GM12878 (cell line): Measurements from ENCODE around the gene SLC29A4. TPM values are rescaled to one million over a fixed set of nuclear protein-coding genes. Genes with fewer than 3 reads are reported as not detected.

Source experiments
- ATAC-seq: fragments of 200-7000 bp; cut with Tn5 transposase; 3 replicates; pipeline ENCODE4 v1.9.1; 2020; ENCODE audit warnings: mild to moderate bottlenecking, moderate library complexity
- BruUV-seq: library from RNA; stranded (reverse); fragments of 400-500 nt; replicated peaks from 2 replicates; lab custom pipeline; 2021; lab: Mats Ljungman, UMichigan
- CTCF ChIA-PET: fragments of 300-600 bp; sonication (Branson Sonifier 250); formaldehyde crosslinking; extraction: SDS; loops from one replicate; lab custom pipeline; 2021; ENCODE audit warnings: inconsistent platforms; lab: Yijun Ruan, JAX
- POLR2A ChIA-PET: fragments of 350-600 bp; formaldehyde crosslinking; extraction: SDS; loops from one replicate; lab custom pipeline; 2021; ENCODE audit warnings: inconsistent platforms; lab: Charles Lee
- RAD21 ChIA-PET: fragments of 300-600 bp; sonication (Branson Sonifier 250); formaldehyde crosslinking; loops from one replicate; lab custom pipeline; 2023; ENCODE audit warnings: antibody characterized with exemption; ENCODE audit not compliant: unreplicated experiment; lab: Charles Lee
- SMC1A ChIA-PET: fragments of 300-600 bp; sonication (Branson Sonifier 250); formaldehyde crosslinking; loops from one replicate; lab custom pipeline; 2023; ENCODE audit not compliant: unreplicated experiment, uncharacterized antibody; lab: Charles Lee
- DNase-seq: peaks from one replicate; pipeline ENCODE4 v3.0.0-alpha.2; 2011; ENCODE audit warnings: low read depth, low spot score
- FAIRE-seq: peaks from 3 replicates; lab custom pipeline; 2011; peaks lifted over from hg19 to GRCh38; lab: Jason Lieb, UNC
- H2AFZ ChIP-seq: 2 replicates; pipeline ENCODE4 v1.6.0; 2011; ENCODE audit warnings: low read depth, low read length, control low read depth; ENCODE audit not compliant: control insufficient read depth
- H3K27ac ChIP-seq: 2 replicates; pipeline ENCODE4 v1.5.1; 2011; ENCODE audit warnings: control low read depth; ENCODE audit not compliant: control insufficient read depth, insufficient read depth
- H3K27me3 ChIP-seq, 2 experiments: replicated peaks in 1 of 2; 2 replicates each; pipeline versions ENCODE4 v1.6.0 to v1.6.1; 2011; ENCODE audit warnings: low read length in 1 of 2; ENCODE audit not compliant: control insufficient read depth in 2 of 2, insufficient read depth in 2 of 2
- H3K36me3 ChIP-seq, 2 experiments: 2 replicates each; pipeline ENCODE4 v1.5.1; 2011; ENCODE audit warnings: low read length in 1 of 2; ENCODE audit not compliant: control insufficient read depth in 2 of 2, insufficient read depth in 2 of 2
- H3K4me1 ChIP-seq: 2 replicates; pipeline ENCODE4 v1.6.1; 2011; ENCODE audit warnings: mild to moderate bottlenecking, low read length, moderate library complexity, mixed read lengths; ENCODE audit not compliant: control insufficient read depth, insufficient read depth
- H3K4me2 ChIP-seq: 2 replicates; pipeline ENCODE4 v1.6.0; 2011; ENCODE audit warnings: control low read depth; ENCODE audit not compliant: control insufficient read depth, insufficient read depth
- H3K4me3 ChIP-seq: fragments of 200-600 bp; sonication (generic); 2 replicates; pipeline ENCODE4 v1.5.1; 2016
- H3K79me2 ChIP-seq: 2 replicates; pipeline ENCODE4 v1.6.0; 2011; ENCODE audit warnings: low read length; ENCODE audit not compliant: control insufficient read depth, insufficient read depth
- H3K9ac ChIP-seq: 2 replicates; pipeline ENCODE4 v1.8.0; 2011; ENCODE audit warnings: low read length, control low read depth, mixed read lengths; ENCODE audit not compliant: control insufficient read depth, insufficient read depth
- H3K9me3 ChIP-seq: replicated peaks from 3 replicates; pipeline ENCODE4 v1.5.1; 2011; ENCODE audit warnings: mild to moderate bottlenecking, low read length; ENCODE audit not compliant: control insufficient read depth, insufficient read depth
- H4K20me1 ChIP-seq: 2 replicates; pipeline ENCODE4 v1.6.0; 2011; ENCODE audit not compliant: control insufficient read depth, insufficient read depth
- ATF7 ChIP-seq: fragments of 450-650 bp; IDR thresholded peaks from 2 replicates; pipeline ENCODE4 v1.6.1; 2016; ENCODE audit warnings: low read depth, mild to moderate bottlenecking
- ESRRA ChIP-seq: IDR thresholded peaks from 2 replicates; pipeline ENCODE4 v1.6.1; 2012; ENCODE audit warnings: mild to moderate bottlenecking, low read length, improper control_type of control experiment
- FOXM1 ChIP-seq: IDR thresholded peaks from 2 replicates; pipeline ENCODE4 v1.6.1; 2012; ENCODE audit warnings: low read depth, mild to moderate bottlenecking, inconsistent platforms, low read length, moderate library complexity
- HDAC6 ChIP-seq: fragments of 200-600 bp; sonication (generic); IDR thresholded peaks from one replicate; pipeline ENCODE4 v1.8.0; 2017; ENCODE audit warnings: antibody characterized with exemption; ENCODE audit not compliant: unreplicated experiment
- IKZF1 ChIP-seq: fragments of 450-650 bp; conservative IDR thresholded peaks from 2 replicates; pipeline ENCODE4 v1.6.1; 2017; ENCODE audit warnings: antibody characterized with exemption, mild to moderate bottlenecking
- KLF5 ChIP-seq: fragments of 450-650 bp; IDR thresholded peaks from 2 replicates; pipeline ENCODE4 v1.6.1; 2014; ENCODE audit warnings: mild to moderate bottlenecking; ENCODE audit not compliant: partially characterized antibody
- LARP7 ChIP-seq: fragments of 450-650 bp; IDR thresholded peaks from 2 replicates; pipeline ENCODE4 v1.6.1; 2017; ENCODE audit warnings: mild to moderate bottlenecking
- MYB ChIP-seq: fragments of 150-350 bp; IDR thresholded peaks from 2 replicates; pipeline ENCODE4 v1.6.1; 2014; ENCODE audit warnings: mild to moderate bottlenecking, low read depth, low read length, borderline replicate concordance
- RAD21 ChIP-seq: IDR thresholded peaks from 2 replicates; pipeline ENCODE4 v1.6.1; 2011; ENCODE audit warnings: mild to moderate bottlenecking, low read depth, low read length, moderate library complexity; ENCODE audit not compliant: insufficient read depth
- RB1 ChIP-seq: fragments of 450-650 bp; formaldehyde crosslinking; IDR thresholded peaks from 2 replicates; pipeline ENCODE4 v1.6.1; 2017; ENCODE audit warnings: mild to moderate bottlenecking, borderline replicate concordance
- RELA ChIP-seq: fragments of 450-650 bp; IDR thresholded peaks from 2 replicates; pipeline ENCODE4 v1.8.0; 2014; ENCODE audit warnings: borderline replicate concordance; ENCODE audit not compliant: partially characterized antibody
- SMARCA5 ChIP-seq: fragments of 450-650 bp; IDR thresholded peaks from 2 replicates; pipeline ENCODE4 v1.6.1; 2017; ENCODE audit warnings: mild to moderate bottlenecking
- TAF1 ChIP-seq: IDR thresholded peaks from 2 replicates; pipeline ENCODE4 v1.6.1; 2011; ENCODE audit warnings: mild to moderate bottlenecking, low read depth, low read length, borderline replicate concordance
- TARDBP ChIP-seq: IDR thresholded peaks from 2 replicates; pipeline ENCODE4 v1.6.1; 2016; ENCODE audit warnings: borderline replicate concordance
- USF1 ChIP-seq: IDR thresholded peaks from 2 replicates; pipeline ENCODE4 v1.6.1; 2011; ENCODE audit warnings: borderline replicate concordance, low read depth, mild to moderate bottlenecking, moderate library complexity, mixed read lengths, low read length; ENCODE audit not compliant: insufficient read depth; ENCODE audit errors: extremely low read length
- ZBTB33 ChIP-seq: fragments of 450-650 bp; IDR thresholded peaks from 2 replicates; pipeline ENCODE4 v1.6.1; 2017; ENCODE audit warnings: mild to moderate bottlenecking
- WGBS: methylation state at CpG from one replicate; pipeline ENCODE4 v1.1.6; 2016; ENCODE audit warnings: low lambda C conversion rate; ENCODE audit not compliant: insufficient replicate concordance, insufficient coverage; ENCODE audit errors: missing lambda C conversion rate; 5-methylcytosine and 5-hydroxymethylcytosine counted together
- in situ Hi-C: fragments of 300-500 bp; cut with MboI; formaldehyde crosslinking; loops from 9 replicates; pipeline ENCODE4 v1.14.3; 2018; ENCODE audit warnings: mixed read lengths
- intact Hi-C: fragments of 100-400 bp; cut with micrococcal nuclease; formaldehyde crosslinking; loops from one replicate; pipeline ENCODE4 v1.14.2; 2022; ENCODE audit not compliant: unreplicated experiment
- polyA plus RNA-seq, 11 experiments: library from polyadenylated mRNA; depleted of rRNA in 4 of 11; unstranded in 6 of 11; stranded (reverse) in 5 of 11; fragments of >200 nt; fragmentation: Nextera tagmentation in 4 of 11; fragmentation: Illumina TruSeq in 1 of 11; extraction: Ambion mirVana in 4 of 11; extraction: Trizol in 1 of 11; gene quantifications; 1 replicate in 1 of 11; 2 replicates in 10 of 11; pipeline versions ENCODE4 v1.2.1 to v1.2.3, GENCODE V29; 2011 to 2016; ENCODE audit warnings: inconsistent platforms in 2 of 11, missing spikeins in 2 of 11, low read depth in 1 of 11
- total RNA-seq, 4 experiments: library from RNA; depleted of rRNA in 3 of 4; stranded (reverse); fragments of >200 nt in 3 of 4; fragmentation: Illumina TruSeq in 1 of 4; extraction: Trizol in 1 of 4; gene quantifications; 2 replicates each; pipeline versions ENCODE4 v1.2.1 to v1.2.3, GENCODE V29; 2013 to 2021
- TF ChIP-seq, protein P1 (sequence below): fragments of 450-650 bp; formaldehyde crosslinking; IDR thresholded peaks from 2 replicates; pipeline ENCODE4 v1.4.0; 2022; ENCODE audit warnings: mild to moderate bottlenecking, moderate library complexity

SLC29A4 gene
- total and polyA plus RNA-seq, 10 of the 15 experiments (the other 5 are each of a cell fraction or from before 2014, with no cell fraction given), result 0.11 to 0.72 (median 0.23) TPM; not detected in 3

GRCh38 chr7:5296015-5296610 is 13.4 kb downstream of the SLC29A4 start:
- in situ Hi-C loops, result no loop called here
- ChIA-PET RAD21 (no interaction called here), POLR2A (no interaction called here), SMC1A (no interaction called here), CTCF (no interaction called here)
- Histone ChIP-seq H3K9me3 (no peaks in the 10 kb centered on the region; the same call in 2 of the 3 replicates), H2AFZ (no peak overlapping the region), H3K4me2 (no peak overlapping the region), H3K79me2 (no peaks in the 10 kb centered on the region), H3K36me3 (no peaks in the 10 kb centered on the region), H3K27me3 (no peaks in the 10 kb centered on the region), H3K4me3 (no peak overlapping the region), H3K27ac (no peak overlapping the region), H4K20me1 (no peaks in the 10 kb centered on the region), H3K9ac (no peak overlapping the region), H3K4me1 (peaks cover 3% of the 10 kb centered on the region; the same call in 1 of the 2 replicates)
- DNase-seq (no peak), FAIRE-seq (no peak), ATAC-seq (peak; percentile 11; the same call in 1 of the 3 replicates)
- intact Hi-C loops, result no loop called here
- no TSS peak for BruUV-seq
- TF ChIP-seq TAF1 (no peak), ESRRA (no peak), RAD21 (no peak), LARP7 (no peak), MYB (no peak), ATF7 (no peak), HDAC6 (no peak), RB1 (no peak), USF1 (no peak), TARDBP (no peak), IKZF1 (no peak), RELA (no peak), SMARCA5 (no peak), FOXM1 (no peak), KLF5 (no peak), ZBTB33 (no peak)
- TF ChIP-seq, protein P1, sequence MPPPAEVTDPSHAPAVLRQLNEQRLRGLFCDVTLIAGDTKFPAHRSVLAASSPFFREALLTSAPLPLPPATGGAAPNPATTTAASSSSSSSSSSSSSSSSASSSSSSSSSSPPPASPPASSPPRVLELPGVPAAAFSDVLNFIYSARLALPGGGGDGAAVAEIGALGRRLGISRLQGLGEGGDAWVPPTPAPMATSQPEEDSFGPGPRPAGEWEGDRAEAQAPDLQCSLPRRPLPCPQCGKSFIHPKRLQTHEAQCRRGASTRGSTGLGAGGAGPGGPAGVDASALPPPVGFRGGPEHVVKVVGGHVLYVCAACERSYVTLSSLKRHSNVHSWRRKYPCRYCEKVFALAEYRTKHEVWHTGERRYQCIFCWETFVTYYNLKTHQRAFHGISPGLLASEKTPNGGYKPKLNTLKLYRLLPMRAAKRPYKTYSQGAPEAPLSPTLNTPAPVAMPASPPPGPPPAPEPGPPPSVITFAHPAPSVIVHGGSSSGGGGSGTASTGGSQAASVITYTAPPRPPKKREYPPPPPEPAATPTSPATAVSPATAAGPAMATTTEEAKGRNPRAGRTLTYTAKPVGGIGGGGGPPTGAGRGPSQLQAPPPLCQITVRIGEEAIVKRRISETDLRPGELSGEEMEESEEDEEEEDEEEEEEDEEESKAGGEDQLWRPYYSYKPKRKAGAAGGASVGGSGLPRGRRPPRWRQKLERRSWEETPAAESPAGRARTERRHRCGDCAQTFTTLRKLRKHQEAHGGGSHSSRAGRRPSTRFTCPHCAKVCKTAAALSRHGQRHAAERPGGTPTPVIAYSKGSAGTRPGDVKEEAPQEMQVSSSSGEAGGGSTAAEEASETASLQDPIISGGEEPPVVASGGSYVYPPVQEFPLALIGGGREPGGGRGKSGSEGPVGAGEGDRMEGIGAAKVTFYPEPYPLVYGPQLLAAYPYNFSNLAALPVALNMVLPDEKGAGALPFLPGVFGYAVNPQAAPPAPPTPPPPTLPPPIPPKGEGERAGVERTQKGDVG, result no peak
- WGBS, result 38% methylated on average over 22 of the region's 29 CpGs
